Kidney glomerular epithelial cell (primary cell): Measurements from ENCODE around the gene CCR5.
"Not testable (repeated sequence)": the region's sequence is repeated elsewhere in the genome, so short reads cannot be mapped to it uniquely, and the experiment has no call there.

Experiments
- DNase-seq: peaks from one replicate; lab custom pipeline; 2025; lab: John Stamatoyannopoulos, UW

Gene CCR5

GRCh38 chr3:46370839-46371518, at the start of gene CCR5:
Gene CCR5, plus strand, starts transcription at chr3:46370946. Its CDS starts 1,957 bp downstream, at chr3:46372903.
- DNase-seq: no peak

GRCh38 chr3:46321461-46322104, 49.2 kb upstream of the CCR5 start:
- no peak for DNase-seq

GRCh38 chr3:46324036-46324435, 46.7 kb upstream of the CCR5 start:
- no peak for DNase-seq

GRCh38 chr3:46325645-46326300, 45.0 kb upstream of the CCR5 start:
- no peak for DNase-seq

GRCh38 chr3:46330676-46331075, 40.1 kb upstream of the CCR5 start:
- DNase-seq: not testable (repeated sequence)

GRCh38 chr3:46334741-46335478, 35.8 kb upstream of the CCR5 start:
- DNase-seq: peak; percentile 40

- no peak for DNase-seq
Measured at GRCh38 chr3:46335541-46335940, 35.2 kb upstream of the CCR5 start.

- no peak for DNase-seq
Measured at GRCh38 chr3:46337911-46338310, 32.8 kb upstream of the CCR5 start.

- DNase-seq: no peak
Measured at GRCh38 chr3:46338840-46339239, 31.9 kb upstream of the CCR5 start.

- DNase-seq: no peak
Measured at GRCh38 chr3:46344476-46344875, 26.3 kb upstream of the CCR5 start.

GRCh38 chr3:46348823-46349482, 21.8 kb upstream of the CCR5 start:
- DNase-seq: no peak

- DNase-seq: no peak
Measured at GRCh38 chr3:46349484-46350261, 21.1 kb upstream of the CCR5 start.

- DNase-seq: no peak
Measured at GRCh38 chr3:46350262-46350565, 20.5 kb upstream of the CCR5 start.

- DNase-seq: no peak
Measured at GRCh38 chr3:46351646-46352045, 19.1 kb upstream of the CCR5 start.

- DNase-seq: no peak
Measured at GRCh38 chr3:46353090-46353489, 17.7 kb upstream of the CCR5 start.

GRCh38 chr3:46353647-46354410, 16.9 kb upstream of the CCR5 start, which contains the start of gene CCR2:
Gene CCR2, plus strand, starts transcription at chr3:46354111. Its CDS starts 3,417 bp downstream, at chr3:46357528.
- DNase-seq: no peak

GRCh38 chr3:46354478-46354877, 16.3 kb upstream of the CCR5 start:
- no peak for DNase-seq

GRCh38 chr3:46354984-46355383, 15.8 kb upstream of the CCR5 start:
- DNase-seq: no peak

GRCh38 chr3:46356276-46356675, 14.5 kb upstream of the CCR5 start:
- no peak for DNase-seq

GRCh38 chr3:46356909-46357308, 13.8 kb upstream of the CCR5 start:
- no peak for DNase-seq

- no peak for DNase-seq
Measured at GRCh38 chr3:46358466-46358865, 12.3 kb upstream of the CCR5 start.
